DOHH2 (cell line): ENCODE measurements around the gene TMSB10.

Source experiments
- H3F3A ChIP-seq: fragments of 200-600 bp; sonication (generic), shearing (Covaris generic); 2 replicates; pipeline ENCODE4 v1.6.0; 2016; ENCODE audit warnings: antibody characterized with exemption, mild to moderate bottlenecking; ENCODE audit not compliant: control insufficient read depth, insufficient read depth
- H3K27ac ChIP-seq: fragments of 200-600 bp; sonication (generic); 2 replicates; pipeline ENCODE4 v1.5.1; 2014; ENCODE audit warnings: low read depth, mild to moderate bottlenecking, low read length, moderate library complexity
- H3K27me3 ChIP-seq: fragments of 200-600 bp; sonication (generic); 2 replicates; pipeline ENCODE4 v1.6.1; 2014; ENCODE audit warnings: mild to moderate bottlenecking, low read length, mixed read lengths; ENCODE audit not compliant: control insufficient read depth
- H3K36me3 ChIP-seq: fragments of 200-600 bp; sonication (generic); 2 replicates; pipeline ENCODE4 v1.6.1; 2014; ENCODE audit warnings: mild to moderate bottlenecking, low read length, moderate library complexity, mixed read lengths; ENCODE audit not compliant: control insufficient read depth
- H3K4me1 ChIP-seq: fragments of 200-600 bp; sonication (generic); 2 replicates; pipeline ENCODE4 v1.6.1; 2014; ENCODE audit warnings: mild to moderate bottlenecking, low read length, mixed read lengths; ENCODE audit not compliant: control insufficient read depth
- H3K4me2 ChIP-seq: fragments of 200-600 bp; sonication (generic); 2 replicates; pipeline ENCODE4 v1.6.0; 2014; ENCODE audit warnings: mild to moderate bottlenecking, low read length, moderate library complexity
- H3K4me3 ChIP-seq: fragments of 200-600 bp; sonication (generic); 2 replicates; pipeline ENCODE4 v1.5.1; 2014; ENCODE audit warnings: mild to moderate bottlenecking, low read length, mixed read lengths
- H3K79me2 ChIP-seq: fragments of 200-600 bp; sonication (generic); 2 replicates; pipeline ENCODE4 v1.6.1; 2014; ENCODE audit warnings: mild to moderate bottlenecking, low read length, mixed read lengths; ENCODE audit not compliant: control insufficient read depth
- H3K9me2 ChIP-seq: fragments of 200-600 bp; sonication (generic); replicated peaks from 2 replicates; pipeline ENCODE4 v1.6.1; 2014; ENCODE audit warnings: mild to moderate bottlenecking, low read length, mixed read lengths; ENCODE audit not compliant: control insufficient read depth
- H3K9me3 ChIP-seq: fragments of 200-600 bp; sonication (generic); 2 replicates; pipeline ENCODE4 v1.6.1; 2014; ENCODE audit warnings: antibody characterized with exemption, low read length, mixed read lengths; ENCODE audit not compliant: control insufficient read depth, insufficient read depth
- H4K20me1 ChIP-seq: fragments of 200-600 bp; sonication (generic); 2 replicates; pipeline ENCODE4 v1.6.0; 2014; ENCODE audit warnings: low read depth, mild to moderate bottlenecking, antibody characterized with exemption, low read length, moderate library complexity; ENCODE audit not compliant: control insufficient read depth, insufficient read depth
- CTCF ChIP-seq: fragments of 200-600 bp; sonication (generic); IDR thresholded peaks from one replicate; pipeline ENCODE4 v1.5.1; 2014; ENCODE audit warnings: antibody characterized with exemption, mild to moderate bottlenecking, low read depth, low read length; ENCODE audit not compliant: poor library complexity, severe bottlenecking
- EZH2phosphoT487 ChIP-seq: fragments of 200-600 bp; sonication (generic); IDR thresholded peaks from 2 replicates; pipeline ENCODE4 v1.6.1; 2017; ENCODE audit warnings: borderline replicate concordance, mild to moderate bottlenecking, antibody characterized with exemption, low read length, moderate library complexity, mixed read lengths

The TMSB10 gene

GRCh38 chr2:84905181-84906107, at the start of gene TMSB10:
Gene TMSB10 (plus strand): TSS chr2:84905656.
- peak; percentile 39 for TF ChIP-seq CTCF
- no peak for TF ChIP-seq EZH2phosphoT487
- Histone ChIP-seq H3K36me3 (peaks cover 42% of the 10 kb centered on the region), H3K27ac (peak within 1 kb of the TSS; percentile 66), H3K9me2 (no peaks in the 10 kb centered on the region), H3K9me3 (peaks cover 5% of the 10 kb centered on the region; the same call in 1 of the 2 replicates), H3K4me3 (peak within 1 kb of the TSS; percentile 97), H3K4me2 (peak within 1 kb of the TSS; percentile 73), H3F3A (peaks cover 21% of the 10 kb centered on the region), H3K27me3 (peaks cover 4% of the 10 kb centered on the region; the same call in 1 of the 2 replicates), H3K4me1 (peaks cover 24% of the 10 kb centered on the region), H4K20me1 (peaks cover 8% of the 10 kb centered on the region; the same call in 1 of the 2 replicates), H3K79me2 (peaks cover 24% of the 10 kb centered on the region)

- Histone ChIP-seq H3K4me3 (no peak overlapping the region), H3K4me1 (peaks cover 4% of the 10 kb centered on the region; the same call in 1 of the 2 replicates), H3F3A (no peaks in the 10 kb centered on the region), H3K79me2 (no peaks in the 10 kb centered on the region), H4K20me1 (no peaks in the 10 kb centered on the region), H3K36me3 (no peaks in the 10 kb centered on the region), H3K9me3 (no peaks in the 10 kb centered on the region), H3K9me2 (no peaks in the 10 kb centered on the region), H3K27me3 (no peaks in the 10 kb centered on the region), H3K4me2 (no peak overlapping the region), H3K27ac (no peak overlapping the region)
- TF ChIP-seq EZH2phosphoT487 (no peak), CTCF (no peak)
These were observed 49.7 kb upstream of the TMSB10 start for GRCh38 chr2:84855731-84856130.

- no peak overlapping the region for H3K27ac ChIP-seq
- TF ChIP-seq EZH2phosphoT487 (no peak), CTCF (no peak)
- peaks cover 4% of the 10 kb centered on the region; the same call in 1 of the 2 replicates for H3K4me1 ChIP-seq
- no peaks in the 10 kb centered on the region for H3K79me2 ChIP-seq
- H4K20me1 ChIP-seq, result no peaks in the 10 kb centered on the region
- no peaks in the 10 kb centered on the region for H3K36me3 ChIP-seq
- no peak overlapping the region for H3K4me3 ChIP-seq
- no peaks in the 10 kb centered on the region for H3F3A ChIP-seq
- H3K27me3 ChIP-seq, result no peaks in the 10 kb centered on the region
- H3K9me2 ChIP-seq, result no peaks in the 10 kb centered on the region
- no peaks in the 10 kb centered on the region for H3K9me3 ChIP-seq
- H3K4me2 ChIP-seq, result no peak overlapping the region; the same call in 1 of the 2 replicates
These were observed 48.7 kb upstream of the TMSB10 start for GRCh38 chr2:84856787-84857186.
